ENCODE results near the gene C6. TPM values are rescaled to one million over a fixed set of nuclear protein-coding genes. Genes with fewer than 3 reads are reported as not detected.

C6 gene
- total and polyA plus RNA-seq, 9 of the 15 experiments (the other 6 are each of a cell fraction or from before 2014, with no cell fraction given): 0.09 TPM; not detected in 8

GRCh38 chr5:41120600-41120999 lies 92.7 kb downstream of the C6 start:
- no peak for DNase-seq (ENCODE audit: extremely low read depth in 1 of 4, low spot score in 3 of 4)
- 2% methylated on average over 8 of the region's 8 CpGs for WGBS (ENCODE audit: insufficient coverage, low coverage, missing lambda C conversion rate)
- intact Hi-C loops (cut with micrococcal nuclease): no loop called here
- Histone ChIP-seq H3K4me2 (ENCODE audit: insufficient read depth, low read length) (no peak overlapping the region), H3K9me3 (replicated peaks; ENCODE audit: control insufficient read depth, insufficient read depth, low read depth, low read length) (no peaks in the 10 kb centered on the region), H3K4me3 (no peak overlapping the region), H2AFZ (ENCODE audit: low read depth, low read length) (no peak overlapping the region), H4K20me1 (replicated peaks; ENCODE audit: control insufficient read depth, insufficient read depth, low read length) (no peaks in the 10 kb centered on the region), H3K79me2 (ENCODE audit: control insufficient read depth, insufficient read depth, low read length) (no peaks in the 10 kb centered on the region), H3K36me3 (ENCODE audit: control insufficient read depth, insufficient read depth, low read length) (no peaks in the 10 kb centered on the region), H3K4me1 (replicated peaks in 1 of 2; ENCODE audit: control insufficient read depth in 2 of 2, insufficient read depth in 2 of 2, low read length in 2 of 2) (no peaks in the 10 kb centered on the region), H3K27me3 (ENCODE audit: control insufficient read depth in 2 of 2, insufficient read depth in 2 of 2, low read length in 2 of 2) (no peaks in the 10 kb centered on the region), H3K9me1 (ENCODE audit: control insufficient read depth, insufficient read depth, low read length) (no peaks in the 10 kb centered on the region), H3K27ac (ENCODE audit: extremely low read depth, low read depth, low read length) (no peak overlapping the region), H3K9ac (ENCODE audit: insufficient read depth in 1 of 2, low read depth in 2 of 2, low read length in 2 of 2) (no peak overlapping the region)
- no peak for FAIRE-seq
- ATAC-seq: no peak
- ChIA-PET CTCF (ENCODE audit: low intra/inter-chr PET ratio) (no interaction called here), POLR2A (no interaction called here)
- in situ Hi-C loops (cut with MboI): no loop called here
- BruUV-seq (replicated peaks): no TSS peak
- TF ChIP-seq FOXJ2 (tag; IDR thresholded peaks at IDR 0.05) (no peak), RFX5 (IDR thresholded peaks at IDR 0.05; ENCODE audit: low read depth, low read length) (no peak), SMAD4 (CRISPR knock-in tag; conservative IDR thresholded peaks at IDR 0.05) (no peak), MNT (conservative IDR thresholded peaks at IDR 0.05) (no peak), ZNF561 (CRISPR knock-in tag; conservative IDR thresholded peaks at IDR 0.05) (no peak), ZNF263 (CRISPR knock-in tag; IDR thresholded peaks at IDR 0.05; ENCODE audit: borderline replicate concordance) (no peak), TAF1 (IDR thresholded peaks at IDR 0.05; ENCODE audit: control insufficient read depth, extremely low read depth, insufficient read depth, low read length, severe bottlenecking) (no peak), HOXB6 (CRISPR knock-in tag; IDR thresholded peaks at IDR 0.05; ENCODE audit: borderline replicate concordance) (no peak), NR3C1 (CRISPR knock-in tag; IDR thresholded peaks at IDR 0.05) (no peak), ZNF445 (CRISPR knock-in tag; IDR thresholded peaks at IDR 0.05; ENCODE audit: low read depth) (no peak), MTA2 (IDR thresholded peaks at IDR 0.05; ENCODE audit: low read depth) (no peak), POLR2B (IDR thresholded peaks at IDR 0.05; ENCODE audit: low read depth, partially characterized antibody) (no peak), SIN3B (IDR thresholded peaks at IDR 0.05; ENCODE audit: low read depth) (no peak), SAP30 (IDR thresholded peaks at IDR 0.05; ENCODE audit: borderline replicate concordance, insufficient read depth, low read depth, low read length, poor library complexity, severe bottlenecking) (no peak), ZFP91 (CRISPR knock-in tag; IDR thresholded peaks at IDR 0.05) (no peak), ARNT (IDR thresholded peaks at IDR 0.05) (no peak), XRCC4 (IDR thresholded peaks at IDR 0.05; ENCODE audit: extremely low read depth, insufficient read depth, insufficient read length) (no peak)
- TF ChIP-seq, protein P1, sequence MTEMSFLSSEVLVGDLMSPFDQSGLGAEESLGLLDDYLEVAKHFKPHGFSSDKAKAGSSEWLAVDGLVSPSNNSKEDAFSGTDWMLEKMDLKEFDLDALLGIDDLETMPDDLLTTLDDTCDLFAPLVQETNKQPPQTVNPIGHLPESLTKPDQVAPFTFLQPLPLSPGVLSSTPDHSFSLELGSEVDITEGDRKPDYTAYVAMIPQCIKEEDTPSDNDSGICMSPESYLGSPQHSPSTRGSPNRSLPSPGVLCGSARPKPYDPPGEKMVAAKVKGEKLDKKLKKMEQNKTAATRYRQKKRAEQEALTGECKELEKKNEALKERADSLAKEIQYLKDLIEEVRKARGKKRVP (CRISPR knock-in tag; IDR thresholded peaks at IDR 0.05): no peak
